ENCODE results near the gene IL16.

DNA sequence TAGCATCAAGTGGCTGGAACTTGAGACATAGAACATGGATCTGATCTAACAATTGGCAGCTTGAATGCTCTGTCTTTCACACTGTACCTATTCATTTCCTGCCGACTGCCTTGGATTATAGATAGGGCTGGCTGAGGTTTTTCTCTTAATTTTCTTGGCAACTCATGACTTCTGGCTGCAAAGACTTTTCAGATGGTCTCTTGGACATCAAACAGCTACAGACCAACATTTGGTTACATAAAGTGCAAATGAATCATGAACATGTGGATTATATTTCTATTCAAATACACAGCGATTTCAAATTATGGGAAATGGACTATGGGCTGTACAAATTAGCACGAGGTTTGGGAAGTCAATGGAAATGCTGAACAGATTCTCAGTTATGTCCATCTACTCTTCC, 26.2 kb upstream of the IL16 start:
- TF ChIP-seq, protein P1, sequence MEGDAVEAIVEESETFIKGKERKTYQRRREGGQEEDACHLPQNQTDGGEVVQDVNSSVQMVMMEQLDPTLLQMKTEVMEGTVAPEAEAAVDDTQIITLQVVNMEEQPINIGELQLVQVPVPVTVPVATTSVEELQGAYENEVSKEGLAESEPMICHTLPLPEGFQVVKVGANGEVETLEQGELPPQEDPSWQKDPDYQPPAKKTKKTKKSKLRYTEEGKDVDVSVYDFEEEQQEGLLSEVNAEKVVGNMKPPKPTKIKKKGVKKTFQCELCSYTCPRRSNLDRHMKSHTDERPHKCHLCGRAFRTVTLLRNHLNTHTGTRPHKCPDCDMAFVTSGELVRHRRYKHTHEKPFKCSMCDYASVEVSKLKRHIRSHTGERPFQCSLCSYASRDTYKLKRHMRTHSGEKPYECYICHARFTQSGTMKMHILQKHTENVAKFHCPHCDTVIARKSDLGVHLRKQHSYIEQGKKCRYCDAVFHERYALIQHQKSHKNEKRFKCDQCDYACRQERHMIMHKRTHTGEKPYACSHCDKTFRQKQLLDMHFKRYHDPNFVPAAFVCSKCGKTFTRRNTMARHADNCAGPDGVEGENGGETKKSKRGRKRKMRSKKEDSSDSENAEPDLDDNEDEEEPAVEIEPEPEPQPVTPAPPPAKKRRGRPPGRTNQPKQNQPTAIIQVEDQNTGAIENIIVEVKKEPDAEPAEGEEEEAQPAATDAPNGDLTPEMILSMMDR (IDR thresholded peaks at IDR 0.05; ENCODE audit: borderline replicate concordance, extremely low read depth, low read length, poor library complexity, severe bottlenecking): no peak
- TF ChIP-seq EZH2 (IDR thresholded peaks at IDR 0.05; ENCODE audit: borderline replicate concordance, low read depth, low read length, severe bottlenecking): no peak

Data from DND-41 (cell line).